HL-60 (cell line): ENCODE results near the gene LAMA5.

ENCODE experiments used
- DNase-seq, 2 experiments: peaks; one replicate each; pipeline ENCODE4 v3.0.0-alpha.2; 2010 to 2020; ENCODE audit warnings: low read depth in 1 of 2, low spot score in 1 of 2
- H3K27ac ChIP-seq: fragments of 250-450 bp; sonication (Bioruptor Pico); replicated peaks from 2 replicates; pipeline ENCODE4 v1.5.1; 2020; ENCODE audit warnings: mild to moderate bottlenecking, moderate library complexity
- H3K27me3 ChIP-seq: fragments of 250-450 bp; sonication (Bioruptor Pico); 2 replicates; pipeline ENCODE4 v1.5.1; 2021; ENCODE audit warnings: mild to moderate bottlenecking, moderate library complexity; ENCODE audit not compliant: insufficient read depth, poor library complexity, severe bottlenecking
- H3K4me3 ChIP-seq: replicated peaks from 2 replicates; pipeline ENCODE4 v1.5.1; 2011; ENCODE audit warnings: mild to moderate bottlenecking, control low read depth, low read length; ENCODE audit not compliant: insufficient read depth
- CTCF ChIP-seq: IDR thresholded peaks from one replicate; pipeline ENCODE4 v1.5.1; 2011; ENCODE audit warnings: low read length, control low read depth, inconsistent platforms; ENCODE audit not compliant: insufficient read depth
- GABPA ChIP-seq: IDR thresholded peaks from 2 replicates; pipeline ENCODE4 v1.6.1; 2012; ENCODE audit warnings: low read depth
- POLR2AphosphoS5 ChIP-seq: IDR thresholded peaks from 2 replicates; pipeline ENCODE4 v1.6.1; 2012; ENCODE audit warnings: low read depth
- REST ChIP-seq: IDR thresholded peaks from 2 replicates; pipeline ENCODE4 v1.6.1; 2012; ENCODE audit warnings: low read depth; ENCODE audit not compliant: insufficient replicate concordance
- SPI1 ChIP-seq: IDR thresholded peaks from 2 replicates; pipeline ENCODE4 v1.6.1; 2012; ENCODE audit warnings: low read depth, mild to moderate bottlenecking, borderline replicate concordance

LAMA5 gene

GRCh38 chr20:62284448-62284847 is 82.7 kb downstream of the LAMA5 start:
- Histone ChIP-seq H3K4me3 (no peak overlapping the region), H3K27me3 (no peaks in the 10 kb centered on the region), H3K27ac (no peak overlapping the region)
- TF ChIP-seq SPI1 (no peak), GABPA (no peak), CTCF (no peak), POLR2AphosphoS5 (no peak), REST (no peak)
- no peak for DNase-seq

- no peak for DNase-seq
- H3K27ac ChIP-seq, result no peak overlapping the region
- no peak overlapping the region for H3K4me3 ChIP-seq
- TF ChIP-seq GABPA, result no peak
- no peak for TF ChIP-seq POLR2AphosphoS5
- no peak for TF ChIP-seq CTCF
- TF ChIP-seq REST, result no peak
- no peak for TF ChIP-seq SPI1
- H3K27me3 ChIP-seq, result no peaks in the 10 kb centered on the region
Observed at GRCh38 chr20:62282877-62283503, 84.1 kb downstream of the LAMA5 start.

GRCh38 chr20:62282103-62282502 is 85.0 kb downstream of the LAMA5 start:
- TF ChIP-seq GABPA, result no peak
- TF ChIP-seq REST, result no peak
- no peak for TF ChIP-seq CTCF
- TF ChIP-seq POLR2AphosphoS5, result no peak
- no peak for TF ChIP-seq SPI1
- no peak for DNase-seq
- Histone ChIP-seq H3K4me3 (no peak overlapping the region), H3K27me3 (no peaks in the 10 kb centered on the region), H3K27ac (no peak overlapping the region)
